Effector memory CD4-positive, alpha-beta T cell (primary cell): ENCODE results near the gene ABO.
"Not testable (repeated sequence)": the region's sequence is repeated elsewhere in the genome, so short reads cannot be mapped to it uniquely, and the experiment has no call there.

ENCODE experiments used
- DNase-seq, 3 donors: peaks; one replicate each; pipeline ENCODE4 v3.0.0-alpha.2; 2020
- H3K27ac ChIP-seq: 2 replicates; pipeline ENCODE4 v1.7.0; 2013; ENCODE audit warnings: mild to moderate bottlenecking, low read length, moderate library complexity; ENCODE audit not compliant: insufficient read depth, poor library complexity, severe bottlenecking
- H3K27me3 ChIP-seq: replicated peaks from 2 replicates; pipeline ENCODE4 v1.7.0; 2013; ENCODE audit warnings: mild to moderate bottlenecking, low read length; ENCODE audit not compliant: insufficient read depth, control insufficient read depth, poor library complexity, severe bottlenecking
- H3K36me3 ChIP-seq: 2 replicates; pipeline ENCODE4 v1.7.0; 2013; ENCODE audit warnings: mild to moderate bottlenecking, low read length, moderate library complexity; ENCODE audit not compliant: control insufficient read depth, insufficient read depth
- H3K4me1 ChIP-seq: 2 replicates; pipeline ENCODE4 v1.7.0; 2013; ENCODE audit warnings: low read length, mild to moderate bottlenecking; ENCODE audit not compliant: control insufficient read depth, insufficient read depth, poor library complexity, severe bottlenecking
- H3K4me3 ChIP-seq: 2 replicates; pipeline ENCODE4 v1.7.0; 2013; ENCODE audit warnings: low read length, low read depth, mild to moderate bottlenecking; ENCODE audit not compliant: insufficient read depth, poor library complexity, severe bottlenecking
- H3K9me3 ChIP-seq: 2 replicates; pipeline ENCODE4 v1.7.0; 2013; ENCODE audit warnings: mild to moderate bottlenecking, low read length, moderate library complexity; ENCODE audit not compliant: control insufficient read depth

ABO gene

DNA sequence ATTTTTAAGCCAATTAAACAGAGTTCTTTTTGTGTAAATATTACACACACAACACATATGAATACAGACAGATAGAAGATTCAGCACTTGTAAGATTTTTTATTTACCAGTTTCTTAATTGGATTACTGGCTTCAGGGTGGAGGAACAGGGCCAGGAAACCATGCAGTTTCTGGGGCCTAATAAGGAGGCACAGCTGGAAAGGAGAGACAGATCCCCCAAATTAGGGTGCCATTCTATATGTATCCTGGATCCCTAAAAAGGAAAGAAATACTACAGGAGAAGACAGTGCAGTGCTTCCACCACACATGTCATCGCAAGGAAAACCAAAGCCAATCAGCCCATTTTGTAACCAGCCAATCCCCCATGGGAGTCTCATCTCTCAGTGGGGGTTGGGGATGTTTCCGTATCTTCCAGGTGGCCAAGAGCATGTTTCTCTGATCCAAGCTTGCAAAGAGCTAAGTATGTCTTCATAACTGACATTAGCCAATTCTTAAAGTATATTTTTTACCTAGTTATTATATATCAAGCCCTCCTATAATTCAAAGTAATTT lies 15.8 kb upstream of the ABO start:
- DNase-seq = no peak
- Histone ChIP-seq H3K4me1 (no peaks in the 10 kb centered on the region), H3K9me3 (no peaks in the 10 kb centered on the region), H3K27me3 (no peaks in the 10 kb centered on the region), H3K4me3 (no peak overlapping the region), H3K27ac (no peak overlapping the region), H3K36me3 (no peaks in the 10 kb centered on the region)

GRCh38 chr9:133286523-133286922 lies 11.5 kb upstream of the ABO start:
- no peak overlapping the region for H3K4me3 ChIP-seq
- H3K36me3 ChIP-seq = no peaks in the 10 kb centered on the region
- DNase-seq = no peak
- H3K4me1 ChIP-seq = no peaks in the 10 kb centered on the region
- H3K9me3 ChIP-seq = no peaks in the 10 kb centered on the region
- no peak overlapping the region for H3K27ac ChIP-seq
- H3K27me3 ChIP-seq = no peaks in the 10 kb centered on the region

DNA sequence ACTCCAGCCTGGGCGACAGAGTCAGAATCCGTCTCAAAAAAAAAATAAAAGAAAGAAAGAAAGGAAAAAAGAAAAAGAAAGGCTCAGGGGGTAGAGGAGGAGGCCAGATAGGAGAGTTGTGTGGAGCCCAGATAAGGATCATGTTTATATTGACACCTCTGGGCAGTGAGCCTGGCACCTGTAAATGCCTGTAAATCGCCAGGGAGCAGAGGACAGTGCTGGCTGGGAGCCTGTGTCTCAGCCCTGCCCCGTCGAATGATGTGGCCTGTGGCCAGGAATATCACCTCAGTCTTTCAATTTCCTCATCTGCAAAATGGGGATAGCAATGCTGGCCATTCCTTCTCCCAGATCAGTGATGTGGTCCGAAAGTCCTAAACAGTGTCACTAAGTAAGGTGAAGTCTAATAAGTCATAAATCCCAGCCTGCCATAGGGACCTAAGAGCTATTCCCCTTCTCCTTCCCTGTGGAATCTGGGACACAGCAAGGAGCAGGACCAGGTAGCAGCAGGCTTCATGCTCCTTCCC lies 10.3 kb upstream of the ABO start:
- Histone ChIP-seq H3K27ac (no peak overlapping the region), H3K9me3 (no peaks in the 10 kb centered on the region), H3K27me3 (no peaks in the 10 kb centered on the region), H3K4me3 (no peak overlapping the region), H3K4me1 (no peaks in the 10 kb centered on the region), H3K36me3 (no peaks in the 10 kb centered on the region)
- DNase-seq = no peak

DNA sequence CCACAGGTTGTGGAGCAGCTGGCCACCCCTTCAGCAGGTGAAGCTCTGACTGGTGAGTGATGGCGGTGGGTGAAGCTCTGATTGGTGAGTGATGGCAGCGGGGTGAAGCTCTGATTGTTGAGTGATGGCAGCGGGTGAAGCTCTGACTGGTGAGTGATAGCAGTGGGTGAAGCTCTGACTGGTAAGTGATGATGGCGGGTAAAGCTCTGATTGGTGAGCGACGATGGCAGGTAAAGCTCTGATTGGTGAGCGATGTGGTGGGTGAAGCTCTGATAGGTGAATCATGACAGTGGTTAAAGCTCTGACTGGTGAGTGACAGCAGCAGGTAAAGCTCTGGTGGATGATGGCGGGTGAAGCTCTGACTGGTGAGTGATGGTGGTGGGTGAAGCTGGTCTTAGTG lies 9.4 kb upstream of the ABO start:
- no peaks in the 10 kb centered on the region for H3K27me3 ChIP-seq
- DNase-seq = no peak
- no peak overlapping the region for H3K4me3 ChIP-seq
- no peaks in the 10 kb centered on the region for H3K36me3 ChIP-seq
- no peak overlapping the region for H3K27ac ChIP-seq
- no peaks in the 10 kb centered on the region for H3K9me3 ChIP-seq
- H3K4me1 ChIP-seq = no peaks in the 10 kb centered on the region

- not testable (repeated sequence) for H3K9me3 ChIP-seq, H3K27ac ChIP-seq, H3K27me3 ChIP-seq, H3K4me1 ChIP-seq, DNase-seq, H3K36me3 ChIP-seq, H3K4me3 ChIP-seq
Measured at GRCh38 chr9:133283255-133284032, 8.4 kb upstream of the ABO start.

GRCh38 chr9:133282464-133283238 lies 7.7 kb upstream of the ABO start:
- DNase-seq = no peak
- no peak overlapping the region for H3K4me3 ChIP-seq
- H3K9me3 ChIP-seq = no peaks in the 10 kb centered on the region

GRCh38 chr9:133280392-133280791 lies 5.4 kb upstream of the ABO start:
- H3K9me3 ChIP-seq = no peaks in the 10 kb centered on the region
- no peak overlapping the region for H3K27ac ChIP-seq
- H3K4me3 ChIP-seq = no peak overlapping the region
- no peaks in the 10 kb centered on the region for H3K36me3 ChIP-seq
- peaks cover 4% of the 10 kb centered on the region for H3K4me1 ChIP-seq
- peaks cover 10% of the 10 kb centered on the region for H3K27me3 ChIP-seq
- DNase-seq = no peak

More at GRCh38 chr9:133282464-133283238, 7.7 kb upstream of the ABO start:
- H3K36me3 ChIP-seq = no peaks in the 10 kb centered on the region
- no peaks in the 10 kb centered on the region for H3K4me1 ChIP-seq
- H3K27me3 ChIP-seq = peaks cover 3% of the 10 kb centered on the region
- no peak overlapping the region for H3K27ac ChIP-seq

DNA sequence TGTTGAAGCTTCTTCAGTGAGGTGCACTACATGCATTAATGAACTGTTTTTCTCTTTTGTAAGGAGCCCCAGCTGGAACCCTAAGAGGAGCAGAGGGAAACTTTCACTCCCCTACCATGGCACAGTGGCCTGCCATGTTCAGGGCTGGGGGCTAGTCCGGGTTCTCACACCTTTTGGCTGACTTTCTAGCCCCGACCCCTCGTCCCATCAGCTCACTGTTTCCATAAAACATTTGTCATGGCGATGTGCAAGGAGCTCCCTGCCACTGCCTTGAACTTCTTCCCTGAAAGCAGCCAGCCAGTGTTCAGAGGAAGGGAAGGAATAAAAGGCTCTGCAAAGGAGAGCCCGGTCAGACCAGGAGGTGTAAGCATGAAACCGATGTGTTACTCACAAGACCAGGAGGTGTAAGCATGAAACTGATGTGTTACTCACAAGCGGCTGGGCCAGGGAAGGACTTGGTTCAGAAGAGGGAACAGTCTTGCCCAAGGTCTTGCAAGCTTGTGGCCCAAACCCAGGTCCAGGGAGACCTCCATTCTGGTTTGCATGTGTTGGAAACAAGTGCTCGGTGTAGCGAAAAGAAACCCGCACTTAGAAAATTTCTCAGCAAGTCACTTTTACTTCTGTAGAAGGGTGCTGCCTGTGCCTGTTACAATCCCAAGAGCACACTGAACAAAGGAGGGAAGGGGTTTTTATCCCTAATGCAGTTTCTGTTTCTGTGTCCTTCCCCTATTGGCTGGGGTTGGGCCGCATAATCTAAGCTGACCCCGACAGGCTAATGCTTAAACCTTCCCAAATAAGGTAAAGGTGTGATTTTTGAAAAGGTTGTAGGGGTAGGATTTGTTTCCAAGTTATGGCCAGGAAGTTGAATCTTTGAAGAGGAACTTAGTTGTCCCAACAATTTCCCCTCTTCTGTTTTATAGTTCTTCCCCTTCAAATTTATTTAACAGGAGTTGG lies 3.4 kb upstream of the ABO start:
- Histone ChIP-seq H3K9me3 (no peaks in the 10 kb centered on the region), H3K4me1 (peaks cover 6% of the 10 kb centered on the region), H3K27ac (no peak overlapping the region), H3K27me3 (peaks cover 12% of the 10 kb centered on the region), H3K4me3 (no peak overlapping the region), H3K36me3 (no peaks in the 10 kb centered on the region)
- no peak for DNase-seq

GRCh38 chr9:133277467-133277866 lies 2.5 kb upstream of the ABO start:
- Histone ChIP-seq H3K27ac (no peak overlapping the region), H3K27me3 (peaks cover 12% of the 10 kb centered on the region)
- DNase-seq = no peak

More at GRCh38 chr9:133277467-133277866, 2.5 kb upstream of the ABO start:
- Histone ChIP-seq H3K4me1 (peaks cover 6% of the 10 kb centered on the region), H3K9me3 (no peaks in the 10 kb centered on the region), H3K4me3 (no peak overlapping the region), H3K36me3 (no peaks in the 10 kb centered on the region)
